ENCODE data around the gene MAPT.

Gene MAPT

DNA sequence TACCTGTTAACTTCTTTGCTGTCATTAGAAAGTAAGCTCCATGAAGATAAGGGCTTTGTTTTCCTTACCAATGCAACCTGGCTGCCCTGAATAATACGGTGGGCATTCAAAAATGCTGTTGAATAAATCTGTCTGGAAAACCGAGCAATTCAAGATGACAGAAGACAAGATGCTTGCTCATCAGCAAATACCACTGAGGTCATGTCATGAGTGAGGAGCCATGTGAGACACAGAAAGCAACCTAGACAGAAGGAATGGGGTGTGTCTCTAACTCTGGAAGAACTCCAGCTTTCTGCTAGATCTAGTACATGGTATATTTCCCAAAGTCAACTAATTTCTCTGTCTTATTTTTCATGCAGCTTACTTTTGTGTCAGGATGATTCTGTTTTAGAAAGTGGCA is 168.9 kb downstream of the MAPT start:
- no peak for TF ChIP-seq EZH2phosphoT487 (IDR thresholded peaks at IDR 0.05; ENCODE audit: borderline replicate concordance, low read length)
- TF ChIP-seq, protein P1, sequence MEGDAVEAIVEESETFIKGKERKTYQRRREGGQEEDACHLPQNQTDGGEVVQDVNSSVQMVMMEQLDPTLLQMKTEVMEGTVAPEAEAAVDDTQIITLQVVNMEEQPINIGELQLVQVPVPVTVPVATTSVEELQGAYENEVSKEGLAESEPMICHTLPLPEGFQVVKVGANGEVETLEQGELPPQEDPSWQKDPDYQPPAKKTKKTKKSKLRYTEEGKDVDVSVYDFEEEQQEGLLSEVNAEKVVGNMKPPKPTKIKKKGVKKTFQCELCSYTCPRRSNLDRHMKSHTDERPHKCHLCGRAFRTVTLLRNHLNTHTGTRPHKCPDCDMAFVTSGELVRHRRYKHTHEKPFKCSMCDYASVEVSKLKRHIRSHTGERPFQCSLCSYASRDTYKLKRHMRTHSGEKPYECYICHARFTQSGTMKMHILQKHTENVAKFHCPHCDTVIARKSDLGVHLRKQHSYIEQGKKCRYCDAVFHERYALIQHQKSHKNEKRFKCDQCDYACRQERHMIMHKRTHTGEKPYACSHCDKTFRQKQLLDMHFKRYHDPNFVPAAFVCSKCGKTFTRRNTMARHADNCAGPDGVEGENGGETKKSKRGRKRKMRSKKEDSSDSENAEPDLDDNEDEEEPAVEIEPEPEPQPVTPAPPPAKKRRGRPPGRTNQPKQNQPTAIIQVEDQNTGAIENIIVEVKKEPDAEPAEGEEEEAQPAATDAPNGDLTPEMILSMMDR (IDR thresholded peaks at IDR 0.05; ENCODE audit: low read depth, low read length, poor library complexity, severe bottlenecking), result no peak
- H3K4me2 ChIP-seq (ENCODE audit: low read length), result no peak overlapping the region
- no peaks in the 10 kb centered on the region for H3K27me3 ChIP-seq (ENCODE audit: control insufficient read depth, low read length)
- peaks cover 2% of the 10 kb centered on the region; the same call in 1 of the 2 replicates for H3K79me2 ChIP-seq (ENCODE audit: control insufficient read depth, low read length)
- peaks cover 69% of the 10 kb centered on the region for H3K36me3 ChIP-seq (ENCODE audit: control insufficient read depth, low read length)
- H3K4me3 ChIP-seq (ENCODE audit: low read length), result no peak overlapping the region
- no peak overlapping the region for H3K27ac ChIP-seq (ENCODE audit: low read depth, low read length)
- H3K9me2 ChIP-seq (replicated peaks; ENCODE audit: control insufficient read depth, low read length), result no peaks in the 10 kb centered on the region
- no peaks in the 10 kb centered on the region for H3K9me3 ChIP-seq (ENCODE audit: control insufficient read depth, insufficient read depth, low read length)
- no peaks in the 10 kb centered on the region for H4K20me1 ChIP-seq (ENCODE audit: control insufficient read depth, insufficient read depth, low read depth, low read length)
- no peaks in the 10 kb centered on the region for H3K4me1 ChIP-seq (ENCODE audit: control insufficient read depth, low read length)
- 0 out of 2 replicates have a peak, but pooled peaks cover 2% of the 10 kb centered on the region for H3F3A ChIP-seq (ENCODE audit: control insufficient read depth, insufficient read depth)

DNA sequence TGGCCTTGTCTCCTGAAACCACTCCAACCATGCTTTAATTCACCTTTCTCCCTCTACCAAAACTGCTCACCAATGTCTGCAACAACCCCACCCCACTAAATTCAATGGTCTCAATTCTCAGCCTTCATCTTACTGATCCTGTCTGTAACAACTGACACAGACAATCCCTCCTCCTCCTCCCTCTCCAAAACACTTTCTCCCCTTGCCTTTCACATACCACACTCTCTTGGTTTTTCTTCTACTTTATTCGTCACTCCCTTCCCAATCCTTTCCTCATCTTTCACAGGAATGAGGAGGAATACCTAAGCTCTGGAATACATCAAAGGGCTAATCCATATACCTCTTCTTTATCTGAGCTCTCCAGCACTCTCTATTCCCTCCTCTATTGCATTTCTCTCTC is 170.1 kb downstream of the MAPT start:
- H3K9me2 ChIP-seq (replicated peaks; ENCODE audit: control insufficient read depth, low read length), result no peaks in the 10 kb centered on the region
- H3K27ac ChIP-seq (ENCODE audit: low read depth, low read length), result no peak overlapping the region
- no peak overlapping the region for H3K4me3 ChIP-seq (ENCODE audit: low read length)
- H3F3A ChIP-seq (ENCODE audit: control insufficient read depth, insufficient read depth), result 0 out of 2 replicates have a peak, but pooled peaks cover 2% of the 10 kb centered on the region
- peaks cover 71% of the 10 kb centered on the region for H3K36me3 ChIP-seq (ENCODE audit: control insufficient read depth, low read length)
- no peaks in the 10 kb centered on the region for H3K27me3 ChIP-seq (ENCODE audit: control insufficient read depth, low read length)
- no peaks in the 10 kb centered on the region for H4K20me1 ChIP-seq (ENCODE audit: control insufficient read depth, insufficient read depth, low read depth, low read length)
- TF ChIP-seq, protein P1 (IDR thresholded peaks at IDR 0.05; ENCODE audit: low read depth, low read length, poor library complexity, severe bottlenecking), result no peak
- peaks cover 2% of the 10 kb centered on the region; the same call in 1 of the 2 replicates for H3K79me2 ChIP-seq (ENCODE audit: control insufficient read depth, low read length)
- no peaks in the 10 kb centered on the region for H3K9me3 ChIP-seq (ENCODE audit: control insufficient read depth, insufficient read depth, low read length)
- H3K4me1 ChIP-seq (ENCODE audit: control insufficient read depth, low read length), result no peaks in the 10 kb centered on the region
- H3K4me2 ChIP-seq (ENCODE audit: low read length), result no peak overlapping the region

DNA sequence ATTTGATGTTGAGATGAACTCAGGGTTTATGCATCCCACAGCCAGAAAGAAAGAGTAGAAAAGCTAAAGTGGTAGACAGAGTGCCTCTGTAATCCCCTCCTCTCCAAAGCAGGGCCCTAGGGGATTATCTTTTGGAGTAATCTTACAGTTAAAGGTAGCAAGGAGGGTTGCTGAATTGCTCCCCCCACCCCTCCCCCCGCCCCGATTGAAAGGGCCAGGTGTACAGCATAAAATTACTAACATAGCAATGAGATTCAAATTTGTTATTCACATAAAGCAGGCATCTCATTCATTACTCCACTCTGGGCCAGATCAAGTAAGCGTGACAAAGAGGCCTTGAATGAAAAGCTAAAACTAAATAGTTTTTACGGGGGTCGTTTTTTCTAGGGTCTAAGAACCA is 177.4 kb downstream of the MAPT start:
- H3K27ac ChIP-seq (ENCODE audit: low read depth, low read length), result no peak overlapping the region
- H4K20me1 ChIP-seq (ENCODE audit: control insufficient read depth, insufficient read depth, low read depth, low read length), result no peaks in the 10 kb centered on the region
- H3K4me1 ChIP-seq (ENCODE audit: control insufficient read depth, low read length), result no peaks in the 10 kb centered on the region
- H3K79me2 ChIP-seq (ENCODE audit: control insufficient read depth, low read length), result peaks cover 10% of the 10 kb centered on the region
- H3F3A ChIP-seq (ENCODE audit: control insufficient read depth, insufficient read depth), result 0 out of 2 replicates have a peak, but pooled peaks cover 3% of the 10 kb centered on the region
- H3K9me3 ChIP-seq (ENCODE audit: control insufficient read depth, insufficient read depth, low read length), result no peaks in the 10 kb centered on the region
- H3K36me3 ChIP-seq (ENCODE audit: control insufficient read depth, low read length), result peaks cover 22% of the 10 kb centered on the region
- no peaks in the 10 kb centered on the region for H3K9me2 ChIP-seq (replicated peaks; ENCODE audit: control insufficient read depth, low read length)
- H3K4me2 ChIP-seq (ENCODE audit: low read length), result no peak overlapping the region
- no peaks in the 10 kb centered on the region for H3K27me3 ChIP-seq (ENCODE audit: control insufficient read depth, low read length)
- no peak overlapping the region for H3K4me3 ChIP-seq (ENCODE audit: low read length)
- TF ChIP-seq, protein P1 (IDR thresholded peaks at IDR 0.05; ENCODE audit: low read depth, low read length, poor library complexity, severe bottlenecking), result no peak
- no peak for TF ChIP-seq EZH2phosphoT487 (IDR thresholded peaks at IDR 0.05; ENCODE audit: borderline replicate concordance, low read length)
